Measurements from ENCODE around the gene SMPD2.

DNA sequence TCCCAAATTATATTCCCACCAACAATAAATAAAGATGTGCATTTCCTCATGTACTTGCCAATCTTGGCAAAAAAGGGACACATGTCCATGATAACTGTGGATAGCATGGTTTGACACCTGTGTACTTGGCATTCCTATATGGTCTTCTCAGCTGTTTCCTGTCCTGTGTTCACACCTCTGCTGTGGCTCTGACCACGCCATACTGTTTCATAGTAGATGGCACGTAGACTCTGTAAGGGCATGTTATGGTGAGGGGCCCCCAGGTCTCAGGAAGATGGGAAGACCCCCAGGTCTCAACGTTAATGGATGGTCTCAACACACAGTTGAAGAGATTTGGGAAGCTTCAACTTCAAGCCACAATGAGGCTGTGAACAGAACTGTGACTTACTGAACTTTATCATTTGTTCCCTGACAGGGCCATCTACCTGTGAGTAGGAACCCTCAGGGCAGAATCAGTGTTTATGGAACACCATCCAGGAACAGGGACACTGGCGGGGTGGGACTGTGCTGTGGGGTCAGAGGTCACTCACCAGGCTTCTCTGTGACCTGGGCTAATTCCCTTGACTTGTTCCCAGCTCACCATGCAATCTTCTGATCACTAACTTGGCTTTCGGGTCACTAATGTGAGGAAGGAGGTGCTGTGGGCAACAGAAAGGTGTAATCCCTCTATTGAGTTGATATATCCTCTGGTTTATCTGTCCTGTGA is 30.7 kb downstream of the SMPD2 start:
- TF ChIP-seq POLR2A (IDR thresholded peaks at IDR 0.05) = no peak
- TF ChIP-seq, protein P1, sequence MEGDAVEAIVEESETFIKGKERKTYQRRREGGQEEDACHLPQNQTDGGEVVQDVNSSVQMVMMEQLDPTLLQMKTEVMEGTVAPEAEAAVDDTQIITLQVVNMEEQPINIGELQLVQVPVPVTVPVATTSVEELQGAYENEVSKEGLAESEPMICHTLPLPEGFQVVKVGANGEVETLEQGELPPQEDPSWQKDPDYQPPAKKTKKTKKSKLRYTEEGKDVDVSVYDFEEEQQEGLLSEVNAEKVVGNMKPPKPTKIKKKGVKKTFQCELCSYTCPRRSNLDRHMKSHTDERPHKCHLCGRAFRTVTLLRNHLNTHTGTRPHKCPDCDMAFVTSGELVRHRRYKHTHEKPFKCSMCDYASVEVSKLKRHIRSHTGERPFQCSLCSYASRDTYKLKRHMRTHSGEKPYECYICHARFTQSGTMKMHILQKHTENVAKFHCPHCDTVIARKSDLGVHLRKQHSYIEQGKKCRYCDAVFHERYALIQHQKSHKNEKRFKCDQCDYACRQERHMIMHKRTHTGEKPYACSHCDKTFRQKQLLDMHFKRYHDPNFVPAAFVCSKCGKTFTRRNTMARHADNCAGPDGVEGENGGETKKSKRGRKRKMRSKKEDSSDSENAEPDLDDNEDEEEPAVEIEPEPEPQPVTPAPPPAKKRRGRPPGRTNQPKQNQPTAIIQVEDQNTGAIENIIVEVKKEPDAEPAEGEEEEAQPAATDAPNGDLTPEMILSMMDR (IDR thresholded peaks at IDR 0.05) = no peak

Data from Peyer's patch (tissue), 4 donors.